HEK293 (cell line): ENCODE measurements around the gene SMIM26.

ENCODE experiments used
- ATF2 ChIP-seq: fragments of 450-650 bp; formaldehyde crosslinking; IDR thresholded peaks from 2 replicates; pipeline ENCODE4 v1.5.1; 2016; ENCODE audit warnings: missing biosample characterization, missing genetic modification characterization, low read depth
- GLI2 ChIP-seq: fragments of 450-650 bp; formaldehyde crosslinking; IDR thresholded peaks from 2 replicates; pipeline ENCODE4; 2017; ENCODE audit warnings: missing biosample characterization, missing genetic modification characterization, low read depth, borderline replicate concordance
- KLF16 ChIP-seq: fragments of 450-650 bp; formaldehyde crosslinking; IDR thresholded peaks from 2 replicates; pipeline ENCODE4 v1.5.1; 2017; ENCODE audit warnings: missing biosample characterization, missing genetic modification characterization
- MYNN ChIP-seq: fragments of 450-650 bp; formaldehyde crosslinking; IDR thresholded peaks from 2 replicates; pipeline ENCODE4 v1.5.1; 2016; ENCODE audit warnings: missing biosample characterization, missing genetic modification characterization, borderline replicate concordance
- PRDM1 ChIP-seq: fragments of 450-650 bp; formaldehyde crosslinking; IDR thresholded peaks from 2 replicates; pipeline ENCODE4; 2016; ENCODE audit warnings: missing biosample characterization, missing genetic modification characterization
- PRDM2 ChIP-seq: fragments of 450-650 bp; formaldehyde crosslinking; IDR thresholded peaks from 2 replicates; pipeline ENCODE4 v1.5.1; 2016; ENCODE audit warnings: missing biosample characterization, missing genetic modification characterization, borderline replicate concordance
- SALL2 ChIP-seq: fragments of 450-650 bp; formaldehyde crosslinking; IDR thresholded peaks from 2 replicates; pipeline ENCODE4 v1.5.0; 2017; ENCODE audit warnings: missing biosample characterization, mild to moderate bottlenecking, missing genetic modification characterization, borderline replicate concordance
- SCRT2 ChIP-seq: fragments of 450-650 bp; formaldehyde crosslinking; IDR thresholded peaks from 2 replicates; pipeline ENCODE4 v1.5.1; 2016; ENCODE audit warnings: missing biosample characterization, missing genetic modification characterization
- ZEB2 ChIP-seq: fragments of 450-650 bp; formaldehyde crosslinking; IDR thresholded peaks from 2 replicates; pipeline ENCODE4 v1.5.1; 2016; ENCODE audit warnings: missing biosample characterization, missing genetic modification characterization
- ZFP3 ChIP-seq: fragments of 450-650 bp; formaldehyde crosslinking; IDR thresholded peaks from 2 replicates; pipeline ENCODE4 v1.5.1; 2016; ENCODE audit warnings: low read depth, missing biosample characterization, missing genetic modification characterization
- ZNF18 ChIP-seq: fragments of 450-650 bp; formaldehyde crosslinking; IDR thresholded peaks from 2 replicates; pipeline ENCODE4 v1.5.1; 2016; ENCODE audit warnings: missing biosample characterization, missing genetic modification characterization
- ZNF184 ChIP-seq: fragments of 450-650 bp; IDR thresholded peaks from 2 replicates; pipeline ENCODE4 v1.5.1; 2018; ENCODE audit warnings: missing biosample characterization, mild to moderate bottlenecking, missing genetic modification characterization
- ZNF221 ChIP-seq: fragments of 450-650 bp; formaldehyde crosslinking; IDR thresholded peaks from 2 replicates; pipeline ENCODE4 v1.5.1; 2017; ENCODE audit warnings: missing biosample characterization, missing genetic modification characterization, borderline replicate concordance
- ZNF302 ChIP-seq: fragments of 450-650 bp; formaldehyde crosslinking; IDR thresholded peaks from 2 replicates; pipeline ENCODE4 v1.5.1; 2016; ENCODE audit warnings: missing biosample characterization, missing genetic modification characterization, low read depth
- ZNF324 ChIP-seq: fragments of 450-650 bp; formaldehyde crosslinking; IDR thresholded peaks from 2 replicates; pipeline ENCODE4 v1.5.1; 2016; ENCODE audit warnings: missing biosample characterization, missing genetic modification characterization
- ZNF335 ChIP-seq: fragments of 450-650 bp; formaldehyde crosslinking; conservative IDR thresholded peaks from 2 replicates; pipeline ENCODE4 v1.5.1; 2016; ENCODE audit warnings: missing biosample characterization, missing genetic modification characterization
- ZNF341 ChIP-seq: fragments of 450-650 bp; formaldehyde crosslinking; IDR thresholded peaks from 2 replicates; pipeline ENCODE4; 2016; ENCODE audit warnings: low read depth, missing biosample characterization, missing genetic modification characterization
- ZNF416 ChIP-seq: fragments of 450-650 bp; formaldehyde crosslinking; IDR thresholded peaks from 2 replicates; pipeline ENCODE4 v1.5.1; 2016; ENCODE audit warnings: missing biosample characterization, missing genetic modification characterization
- ZNF596 ChIP-seq: fragments of 450-650 bp; IDR thresholded peaks from 2 replicates; pipeline ENCODE4 v1.5.0; 2018; ENCODE audit warnings: missing biosample characterization, mild to moderate bottlenecking, missing genetic modification characterization, moderate library complexity
- ZNF701 ChIP-seq: fragments of 450-650 bp; formaldehyde crosslinking; IDR thresholded peaks from 2 replicates; pipeline ENCODE4 v1.5.1; 2016; ENCODE audit warnings: missing biosample characterization, missing genetic modification characterization
- ZNF785 ChIP-seq: fragments of 450-650 bp; formaldehyde crosslinking; IDR thresholded peaks from 2 replicates; pipeline ENCODE4 v1.5.1; 2016; ENCODE audit warnings: missing biosample characterization, missing genetic modification characterization
- ZNF792 ChIP-seq: fragments of 450-650 bp; formaldehyde crosslinking; IDR thresholded peaks from 2 replicates; pipeline ENCODE4 v1.5.1; 2016; ENCODE audit warnings: missing biosample characterization, missing genetic modification characterization
- ZNF837 ChIP-seq: fragments of 450-650 bp; formaldehyde crosslinking; IDR thresholded peaks from 2 replicates; pipeline ENCODE4 v1.5.1; 2016; ENCODE audit warnings: missing biosample characterization, missing genetic modification characterization
- ZSCAN18 ChIP-seq: fragments of 450-650 bp; formaldehyde crosslinking; IDR thresholded peaks from 2 replicates; pipeline ENCODE4 v1.5.1; 2016; ENCODE audit warnings: missing biosample characterization, missing genetic modification characterization
- ZSCAN30 ChIP-seq: fragments of 450-650 bp; IDR thresholded peaks from 2 replicates; pipeline ENCODE4 v1.5.1; 2018; ENCODE audit warnings: missing biosample characterization, mild to moderate bottlenecking, missing genetic modification characterization, moderate library complexity

Gene SMIM26

GRCh38 chr20:18611492-18611891 is 44.3 kb downstream of the SMIM26 start (continued):
- TF ChIP-seq ZNF18 (tag by site-specific recombination): peak; percentile 19; the same call in 1 of the 2 replicates
- peak; percentile 74 for TF ChIP-seq ZEB2
- no peak for TF ChIP-seq ZNF785 (tag by site-specific recombination)
- peak; percentile 80 for TF ChIP-seq ZNF341 (tag by site-specific recombination)
- TF ChIP-seq ZNF792 (tag by site-specific recombination): 0 out of 2 replicates have a peak, but pooled peaks have one; percentile 48
- peak; percentile 46; the same call in 1 of the 2 replicates for TF ChIP-seq SCRT2 (tag by site-specific recombination)
- no peak for TF ChIP-seq ZNF221 (tag by site-specific recombination)
- peak; percentile 79; the same call in 1 of the 2 replicates for TF ChIP-seq ZSCAN30 (tag by site-specific recombination)
- no peak for TF ChIP-seq ZNF184 (tag by site-specific recombination)
- no peak for TF ChIP-seq SALL2 (tag by site-specific recombination)
- TF ChIP-seq ZNF701: no peak
- no peak for TF ChIP-seq ZNF324 (tag by site-specific recombination)
- no peak for TF ChIP-seq ZNF837
- TF ChIP-seq KLF16 (tag by site-specific recombination): no peak
- TF ChIP-seq ZNF302: no peak
- TF ChIP-seq PRDM1 (tag by site-specific recombination): no peak
- no peak for TF ChIP-seq PRDM2
- TF ChIP-seq ATF2 (tag by site-specific recombination): no peak
- no peak for TF ChIP-seq ZFP3 (tag by site-specific recombination)
- TF ChIP-seq GLI2 (tag by site-specific recombination): no peak
- no peak for TF ChIP-seq ZNF416 (tag by site-specific recombination)
- TF ChIP-seq ZNF335 (tag by site-specific recombination): peak; percentile 64
- 0 out of 2 replicates have a peak, but pooled peaks have one; percentile 59 for TF ChIP-seq ZNF596 (tag by site-specific recombination)
- no peak for TF ChIP-seq MYNN (tag by site-specific recombination)
- TF ChIP-seq ZSCAN18: no peak
